Neural progenitor cell (in vitro differentiated cells): ENCODE results near the gene DRC3. TPM values are rescaled to one million over a fixed set of nuclear protein-coding genes. Genes with fewer than 3 reads are reported as not detected.

Source experiments
- DNase-seq: peaks from one replicate; pipeline ENCODE4 v3.0.0-alpha.2; 2016; ENCODE audit warnings: low spot score
- H2AFZ ChIP-seq: fragments of 200-600 bp; sonication (generic); replicated peaks from 2 replicates; pipeline ENCODE4 v1.6.1; 2016; ENCODE audit warnings: antibody characterized with exemption
- H3F3A ChIP-seq: fragments of 200-600 bp; sonication (generic); 2 replicates; pipeline ENCODE4 v1.6.1; 2016; ENCODE audit warnings: antibody characterized with exemption, low read depth
- H3K27ac ChIP-seq: fragments of 200-600 bp; sonication (generic); 2 replicates; pipeline ENCODE4 v1.5.1; 2016; ENCODE audit warnings: mild to moderate bottlenecking
- H3K27me3 ChIP-seq: fragments of 200-600 bp; sonication (generic); 2 replicates; pipeline ENCODE4 v1.6.1; 2016; ENCODE audit warnings: mild to moderate bottlenecking, moderate library complexity
- H3K36me3 ChIP-seq: fragments of 200-600 bp; sonication (generic); 2 replicates; pipeline ENCODE4 v1.5.1; 2016
- H3K4me1 ChIP-seq: fragments of 200-600 bp; sonication (generic); 2 replicates; pipeline ENCODE4 v1.6.1; 2016; ENCODE audit warnings: mixed run types
- H3K4me2 ChIP-seq: fragments of 200-600 bp; sonication (generic); 2 replicates; pipeline ENCODE4 v1.6.1; 2016
- H3K4me3 ChIP-seq: fragments of 200-600 bp; sonication (generic); 2 replicates; pipeline ENCODE4 v1.5.1; 2016
- H3K79me2 ChIP-seq: fragments of 200-600 bp; sonication (generic); 2 replicates; pipeline ENCODE4 v1.6.1; 2016; ENCODE audit warnings: low read depth
- H3K9ac ChIP-seq: fragments of 200-600 bp; sonication (generic); 2 replicates; pipeline ENCODE4 v1.6.1; 2016
- H3K9me3 ChIP-seq: fragments of 200-600 bp; sonication (generic); 2 replicates; pipeline ENCODE4 v1.5.1; 2016; ENCODE audit warnings: low read depth
- H4K20me1 ChIP-seq: fragments of 200-600 bp; sonication (generic); 2 replicates; pipeline ENCODE4 v1.6.1; 2016; ENCODE audit warnings: low read depth
- H3K27ac Mint-ChIP-seq: 3 replicates; pipeline ENCODE4 v1.8.0; 2021; ENCODE audit warnings: mixed read lengths
- H3K27me3 Mint-ChIP-seq: 2 replicates; pipeline ENCODE4 v1.8.0; 2022; ENCODE audit warnings: low read depth, mild to moderate bottlenecking, inconsistent platforms, moderate library complexity, mixed read lengths; ENCODE audit not compliant: insufficient read depth
- H3K36me3 Mint-ChIP-seq: 3 replicates; pipeline ENCODE4 v1.8.0; 2021; ENCODE audit warnings: mixed read lengths
- H3K4me1 Mint-ChIP-seq: 3 replicates; pipeline ENCODE4 v1.8.0; 2021; ENCODE audit warnings: mixed read lengths
- H3K4me3 Mint-ChIP-seq: 3 replicates; pipeline ENCODE4 v1.8.0; 2021; ENCODE audit warnings: mild to moderate bottlenecking, moderate library complexity, mixed read lengths
- H3K9me3 Mint-ChIP-seq: 3 replicates; pipeline ENCODE4 v1.8.0; 2020; ENCODE audit warnings: mixed read lengths
- EZH2 ChIP-seq: fragments of 200-600 bp; sonication (generic); IDR thresholded peaks from 2 replicates; pipeline ENCODE4 v1.6.1; 2017; ENCODE audit warnings: antibody characterized with exemption, mild to moderate bottlenecking, moderate library complexity
- EZH2phosphoT487 ChIP-seq: fragments of 200-600 bp; sonication (generic); IDR thresholded peaks from 2 replicates; pipeline ENCODE4 v1.6.1; 2017; ENCODE audit warnings: antibody characterized with exemption
- total RNA-seq: library from RNA; depleted of rRNA; stranded (reverse); fragments of >200 nt; gene quantifications from 2 replicates; pipeline ENCODE4 v1.2.3, GENCODE V29; 2015; ENCODE audit warnings: low replicate concordance
- TF ChIP-seq, protein P1 (sequence below): fragments of 200-600 bp; sonication (generic); IDR thresholded peaks from 2 replicates; pipeline ENCODE4 v1.5.1; 2017; ENCODE audit warnings: antibody characterized with exemption, mild to moderate bottlenecking

DRC3 gene
- total RNA-seq, 1 donor from 2014 or later = 0.07 TPM

DNA sequence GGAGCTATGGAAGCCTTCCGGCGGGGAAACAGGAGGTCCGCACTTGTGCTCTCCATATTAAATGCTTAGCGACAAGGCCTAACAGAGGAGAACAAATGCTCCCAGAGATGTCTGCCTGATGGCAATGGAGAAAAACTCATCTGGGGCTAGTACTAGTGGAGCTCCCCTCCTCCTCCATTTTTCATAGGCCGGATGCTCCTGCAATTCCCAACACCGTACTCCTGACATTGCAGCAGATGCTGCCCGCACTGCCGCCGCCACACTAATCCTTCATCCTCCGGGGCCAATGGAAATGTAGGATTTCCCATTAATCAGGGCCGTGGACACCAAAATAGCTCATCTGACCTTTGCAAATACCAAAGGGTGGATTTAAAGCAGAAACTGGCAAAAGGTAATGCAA, 27.9 kb upstream of the DRC3 start:
- H3K36me3 Mint-ChIP-seq = no peaks in the 10 kb centered on the region
- peaks cover 7% of the 10 kb centered on the region for H3K27me3 Mint-ChIP-seq
- no peak overlapping the region for H3K27ac Mint-ChIP-seq
- Histone ChIP-seq H3F3A (peaks cover 5% of the 10 kb centered on the region), H3K9me3 (no peaks in the 10 kb centered on the region), H3K4me3 (no peak overlapping the region), H3K4me1 (peaks cover 15% of the 10 kb centered on the region), H2AFZ (no peak overlapping the region), H3K27ac (no peak overlapping the region), H3K9ac (no peak overlapping the region), H3K4me2 (no peak overlapping the region), H4K20me1 (no peaks in the 10 kb centered on the region), H3K36me3 (no peaks in the 10 kb centered on the region), H3K27me3 (no peaks in the 10 kb centered on the region), H3K79me2 (no peaks in the 10 kb centered on the region)
- peaks cover 52% of the 10 kb centered on the region for H3K4me1 Mint-ChIP-seq
- peak; percentile 37 for DNase-seq
- no peak for TF ChIP-seq EZH2
- H3K4me3 Mint-ChIP-seq = no peak overlapping the region
- no peaks in the 10 kb centered on the region for H3K9me3 Mint-ChIP-seq

DNA sequence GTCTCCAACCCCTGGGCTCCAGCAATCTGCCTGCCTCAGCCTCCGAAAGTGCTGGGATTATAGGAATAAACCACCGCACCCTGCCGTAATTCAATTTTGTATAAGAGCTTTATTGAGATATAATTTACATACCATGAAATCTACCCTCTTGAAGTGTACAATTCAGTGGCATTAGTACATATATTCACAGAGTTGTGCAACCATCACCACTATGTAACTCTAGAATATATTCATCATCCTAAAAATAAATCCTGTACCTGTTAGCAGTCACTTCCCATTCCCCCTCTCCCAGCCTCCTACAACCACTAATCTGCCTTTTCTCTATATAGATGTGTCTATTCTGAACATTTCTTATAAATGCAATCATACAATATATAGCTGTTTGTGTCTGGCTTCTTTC, 26.6 kb upstream of the DRC3 start:
- no peaks in the 10 kb centered on the region for H3K79me2 ChIP-seq
- H3F3A ChIP-seq = peaks cover 5% of the 10 kb centered on the region
- no peak overlapping the region for H3K4me2 ChIP-seq
- no peak for TF ChIP-seq EZH2
- no peak for TF ChIP-seq EZH2phosphoT487
- TF ChIP-seq, protein P1, sequence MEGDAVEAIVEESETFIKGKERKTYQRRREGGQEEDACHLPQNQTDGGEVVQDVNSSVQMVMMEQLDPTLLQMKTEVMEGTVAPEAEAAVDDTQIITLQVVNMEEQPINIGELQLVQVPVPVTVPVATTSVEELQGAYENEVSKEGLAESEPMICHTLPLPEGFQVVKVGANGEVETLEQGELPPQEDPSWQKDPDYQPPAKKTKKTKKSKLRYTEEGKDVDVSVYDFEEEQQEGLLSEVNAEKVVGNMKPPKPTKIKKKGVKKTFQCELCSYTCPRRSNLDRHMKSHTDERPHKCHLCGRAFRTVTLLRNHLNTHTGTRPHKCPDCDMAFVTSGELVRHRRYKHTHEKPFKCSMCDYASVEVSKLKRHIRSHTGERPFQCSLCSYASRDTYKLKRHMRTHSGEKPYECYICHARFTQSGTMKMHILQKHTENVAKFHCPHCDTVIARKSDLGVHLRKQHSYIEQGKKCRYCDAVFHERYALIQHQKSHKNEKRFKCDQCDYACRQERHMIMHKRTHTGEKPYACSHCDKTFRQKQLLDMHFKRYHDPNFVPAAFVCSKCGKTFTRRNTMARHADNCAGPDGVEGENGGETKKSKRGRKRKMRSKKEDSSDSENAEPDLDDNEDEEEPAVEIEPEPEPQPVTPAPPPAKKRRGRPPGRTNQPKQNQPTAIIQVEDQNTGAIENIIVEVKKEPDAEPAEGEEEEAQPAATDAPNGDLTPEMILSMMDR = no peak
- no peak overlapping the region for H3K27ac ChIP-seq
- no peak overlapping the region for H3K4me3 ChIP-seq
- Mint-ChIP-seq H3K27ac (no peak overlapping the region), H3K27me3 (peaks cover 7% of the 10 kb centered on the region), H3K9me3 (no peaks in the 10 kb centered on the region), H3K36me3 (no peaks in the 10 kb centered on the region), H3K4me1 (peaks cover 43% of the 10 kb centered on the region), H3K4me3 (no peak overlapping the region)
- no peaks in the 10 kb centered on the region for H3K36me3 ChIP-seq
- H3K4me1 ChIP-seq = peaks cover 15% of the 10 kb centered on the region
- H3K27me3 ChIP-seq = no peaks in the 10 kb centered on the region
- H2AFZ ChIP-seq = no peak overlapping the region
- no peak overlapping the region for H3K9ac ChIP-seq
- DNase-seq = no peak
- H4K20me1 ChIP-seq = no peaks in the 10 kb centered on the region
- no peaks in the 10 kb centered on the region for H3K9me3 ChIP-seq

DNA sequence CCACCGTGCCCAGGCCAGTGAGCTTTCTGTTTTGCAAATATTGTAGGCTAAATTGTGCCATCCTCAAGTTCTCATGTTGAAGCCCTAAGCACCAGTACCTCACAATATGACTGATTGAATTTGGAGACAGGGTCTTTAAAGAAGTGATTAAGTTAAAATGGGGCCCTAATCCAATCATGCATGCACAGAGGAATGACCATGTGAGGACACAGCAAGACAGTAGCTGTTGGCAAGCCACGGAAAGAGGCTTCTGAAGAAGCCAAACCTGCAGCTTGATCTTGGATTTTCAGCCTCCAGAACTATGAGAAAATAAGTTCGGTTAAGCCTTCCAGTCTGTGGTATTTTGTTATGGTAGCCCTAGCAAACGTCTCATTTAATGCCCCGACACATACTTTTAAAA, 25.4 kb upstream of the DRC3 start:
- H3K27ac Mint-ChIP-seq = no peak overlapping the region
- H3K9me3 Mint-ChIP-seq = no peaks in the 10 kb centered on the region
- Histone ChIP-seq H3K9ac (no peak overlapping the region), H3K4me2 (no peak overlapping the region), H3F3A (peaks cover 5% of the 10 kb centered on the region), H3K27ac (no peak overlapping the region), H2AFZ (no peak overlapping the region), H3K4me1 (peaks cover 15% of the 10 kb centered on the region), H3K36me3 (no peaks in the 10 kb centered on the region), H3K79me2 (no peaks in the 10 kb centered on the region), H3K27me3 (no peaks in the 10 kb centered on the region), H3K9me3 (no peaks in the 10 kb centered on the region), H3K4me3 (no peak overlapping the region), H4K20me1 (no peaks in the 10 kb centered on the region)
- no peak for DNase-seq
- peaks cover 7% of the 10 kb centered on the region for H3K27me3 Mint-ChIP-seq
- H3K4me1 Mint-ChIP-seq = peaks cover 36% of the 10 kb centered on the region
- no peak overlapping the region for H3K4me3 Mint-ChIP-seq
- TF ChIP-seq EZH2 (no peak), EZH2phosphoT487 (no peak)
- TF ChIP-seq, protein P1 = no peak
- H3K36me3 Mint-ChIP-seq = no peaks in the 10 kb centered on the region

DNA sequence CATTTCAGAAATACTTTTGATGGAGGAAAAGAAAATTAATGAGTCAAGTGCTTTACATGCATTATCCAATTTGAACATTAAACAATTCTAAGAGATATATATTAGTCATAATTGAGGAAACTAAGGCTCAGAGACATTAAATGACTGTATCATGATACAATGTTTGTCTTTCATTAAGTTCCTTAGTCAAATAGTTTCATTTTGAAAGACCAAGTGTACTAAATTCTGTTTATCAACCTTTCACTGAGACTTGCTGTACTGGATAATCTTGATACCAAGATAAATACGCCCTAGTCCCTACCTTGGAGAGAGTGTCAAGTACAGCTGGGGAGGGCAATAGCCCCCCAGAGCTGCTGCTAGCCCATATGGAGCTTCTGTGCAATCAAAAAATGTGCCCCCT, 24.7 kb upstream of the DRC3 start:
- H3K36me3 Mint-ChIP-seq = no peaks in the 10 kb centered on the region
- no peaks in the 10 kb centered on the region for H3K9me3 Mint-ChIP-seq
- H3K27me3 Mint-ChIP-seq = peaks cover 7% of the 10 kb centered on the region
- no peak for DNase-seq
- Histone ChIP-seq H4K20me1 (no peaks in the 10 kb centered on the region), H3K4me2 (no peak overlapping the region), H3K9me3 (no peaks in the 10 kb centered on the region), H3K4me3 (no peak overlapping the region), H2AFZ (no peak overlapping the region), H3K27me3 (no peaks in the 10 kb centered on the region), H3K4me1 (peaks cover 10% of the 10 kb centered on the region), H3K27ac (no peak overlapping the region), H3K36me3 (no peaks in the 10 kb centered on the region), H3K9ac (no peak overlapping the region), H3K79me2 (no peaks in the 10 kb centered on the region), H3F3A (peaks cover 5% of the 10 kb centered on the region)
- H3K4me1 Mint-ChIP-seq = peaks cover 32% of the 10 kb centered on the region
- no peak overlapping the region for H3K4me3 Mint-ChIP-seq
- TF ChIP-seq EZH2 = no peak
- TF ChIP-seq, protein P1 = no peak
- no peak for TF ChIP-seq EZH2phosphoT487
- H3K27ac Mint-ChIP-seq = no peak overlapping the region
